IPS-NIHi7 (cell line): ENCODE measurements around the gene COL15A1.
A peak's percentile ranks its signal among the peaks of the same experiment; 100 is the strongest.

Experiments
- DNase-seq: peaks from one replicate; pipeline ENCODE4 v3.0.0; 2012; ENCODE audit warnings: mixed read lengths; ENCODE audit errors: extremely low spot score

Gene COL15A1

GRCh38 chr9:98972716-98973115 is 29.0 kb downstream of the COL15A1 start:
- DNase-seq, result no peak

- DNase-seq, result no peak
Observed at GRCh38 chr9:98973171-98973570, 29.5 kb downstream of the COL15A1 start.

- no peak for DNase-seq
Observed at GRCh38 chr9:98973576-98973975, 29.9 kb downstream of the COL15A1 start.

- DNase-seq, result no peak
Observed at GRCh38 chr9:98974106-98974505, 30.4 kb downstream of the COL15A1 start.

- no peak for DNase-seq
Observed at GRCh38 chr9:98974554-98974953, 30.8 kb downstream of the COL15A1 start.

- peak; percentile 94 for DNase-seq
Observed at GRCh38 chr9:98974994-98975712, 31.4 kb downstream of the COL15A1 start.

GRCh38 chr9:98975838-98976237 is 32.1 kb downstream of the COL15A1 start:
- DNase-seq, result no peak

GRCh38 chr9:98977246-98977714 is 33.6 kb downstream of the COL15A1 start:
- no peak for DNase-seq

GRCh38 chr9:98977813-98978212 is 34.1 kb downstream of the COL15A1 start:
- DNase-seq, result no peak

- peak; percentile 41 for DNase-seq
Observed at GRCh38 chr9:98978231-98978681, 34.5 kb downstream of the COL15A1 start.

GRCh38 chr9:98980291-98980690 is 36.6 kb downstream of the COL15A1 start:
- DNase-seq, result no peak

GRCh38 chr9:98983295-98984268 is 39.9 kb downstream of the COL15A1 start:
- no peak for DNase-seq

- DNase-seq, result no peak
Observed at GRCh38 chr9:98985596-98985995, 41.9 kb downstream of the COL15A1 start.

GRCh38 chr9:98986866-98987651 is 43.4 kb downstream of the COL15A1 start:
- no peak for DNase-seq

GRCh38 chr9:98989036-98990000 is 45.6 kb downstream of the COL15A1 start:
- peak; percentile 51 for DNase-seq

- no peak for DNase-seq
Observed at GRCh38 chr9:98990181-98990870, 46.6 kb downstream of the COL15A1 start.

GRCh38 chr9:98992107-98992884 is 48.6 kb downstream of the COL15A1 start:
- DNase-seq, result no peak

- no peak for DNase-seq
Observed at GRCh38 chr9:98992885-98993569, 49.3 kb downstream of the COL15A1 start.

- no peak for DNase-seq
Observed at GRCh38 chr9:98993570-98993945, 49.9 kb downstream of the COL15A1 start.
